Measurements from ENCODE around the gene TNIK. TPM values are rescaled to one million over a fixed set of nuclear protein-coding genes. Genes with fewer than 3 reads are reported as not detected.

TNIK gene
- total and polyA plus RNA-seq, 2 of the 4 experiments (the other 2 are of a cell fraction): 3.4 to 6.3 TPM

GRCh38 chr3:171476532-171477102 lies 16.4 kb upstream of the TNIK start:
- in situ Hi-C loops (cut with MboI; ENCODE audit: low sequenced_read_pairs) (no loop called here), dilution Hi-C loops (cut with HindIII; ENCODE audit: low sequenced_read_pairs, unreplicated experiment) (no loop called here), intact Hi-C loops (cut with micrococcal nuclease) (no loop called here)
- Histone ChIP-seq H4K8ac (ENCODE audit: low read depth in 2 of 2, low read length in 2 of 2) (no peak overlapping the region), H2BK20ac (ENCODE audit: low read depth, low read length) (no peak overlapping the region), H2AK9ac (replicated peaks; ENCODE audit: low read depth, low read length, poor library complexity) (no peak overlapping the region), H3K18ac (ENCODE audit: low read depth, low read length) (no peak overlapping the region), H3K9me3 (ENCODE audit: control insufficient read depth, insufficient read depth, low read length) (no peaks in the 10 kb centered on the region), H3K79me1 (ENCODE audit: low read depth in 1 of 2, low read length in 2 of 2) (no peaks in the 10 kb centered on the region), H3K4me1 (ENCODE audit: control insufficient read depth, insufficient read depth, low read length) (no peaks in the 10 kb centered on the region), H3K14ac (replicated peaks; ENCODE audit: low read depth, low read length) (no peak overlapping the region), H2AK5ac (ENCODE audit: low read depth, low read length) (no peak overlapping the region), H2BK5ac (ENCODE audit: low read depth, low read length, poor library complexity, severe bottlenecking) (no peak overlapping the region), H3K23ac (ENCODE audit: low read depth, low read length) (no peak overlapping the region), H4K91ac (ENCODE audit: insufficient read depth, low read depth, low read length) (no peak overlapping the region), H2BK120ac (ENCODE audit: low read depth, low read length) (no peak overlapping the region), H3K9ac (ENCODE audit: low read depth, low read length) (no peak overlapping the region), H3K27me3 (ENCODE audit: control insufficient read depth, insufficient read depth, low read length) (no peaks in the 10 kb centered on the region; the same call in 1 of the 2 replicates), H4K20me1 (ENCODE audit: insufficient read depth, low read length) (no peaks in the 10 kb centered on the region), H3K4ac (ENCODE audit: low read depth, low read length) (no peak overlapping the region), H3K27ac (ENCODE audit: insufficient read depth, low read length) (no peak overlapping the region), H3K56ac (ENCODE audit: extremely low read depth, insufficient read depth, low read length) (no peak overlapping the region), H3K36me3 (ENCODE audit: control insufficient read depth, insufficient read depth, low read length) (no peaks in the 10 kb centered on the region), H3K9me1 (ENCODE audit: insufficient read depth, low read length) (no peaks in the 10 kb centered on the region), H2BK15ac (ENCODE audit: low read depth, low read length) (no peak overlapping the region), H4K5ac (ENCODE audit: low read depth, low read length) (no peak overlapping the region), H3K4me2 (ENCODE audit: low read depth, low read length) (no peak overlapping the region), H2AFZ (replicated peaks; ENCODE audit: low read length, poor library complexity) (no peak overlapping the region), H3K4me3 (ENCODE audit: insufficient read depth, low read depth, low read length) (no peak overlapping the region)
- no TSS peak for BruUV-seq (replicated peaks)
- ChIA-PET CTCF (interaction anchor here (1.0 kb wide), 1 partner anchor 14 kb away, joined by 3 read pairs; no protein-coding TSS in a partner anchor), POLR2A (ENCODE audit: unreplicated experiment) (no interaction called here)
- DNase-seq (no peak), ATAC-seq (ENCODE audit: low read depth) (no peak)
- no peak for TF ChIP-seq FOS (IDR thresholded peaks at IDR 0.05; ENCODE audit: low read depth, low read length)
- TF ChIP-seq MAZ (IDR thresholded peaks at IDR 0.05; ENCODE audit: borderline replicate concordance, low read depth, low read length): no peak
- TF ChIP-seq CTCF (conservative IDR thresholded peaks at IDR 0.05; ENCODE audit: low read depth, low read length): no peak
- no peak for TF ChIP-seq RCOR1 (IDR thresholded peaks at IDR 0.05; ENCODE audit: insufficient replicate concordance, low read length)
- no peak for TF ChIP-seq POLR2A (IDR thresholded peaks at IDR 0.05; ENCODE audit: low read depth, low read length)
- TF ChIP-seq RAD21 (IDR thresholded peaks at IDR 0.05; ENCODE audit: low read length): no peak
- no peak for TF ChIP-seq MAFK (IDR thresholded peaks at IDR 0.05; ENCODE audit: low read depth, low read length)

Data from IMR-90 (cell line).